Stimulated activated CD4-positive, alpha-beta T cell treated with anti-CD3 and anti-CD28 coated beads, Interleukin-4, amount 100 ng/mL, for 4 hours (primary cell): ENCODE results near the gene IQSEC1.

Experiments used
- DNase-seq, 2 experiments: peaks; one replicate each; pipeline ENCODE4 v3.0.0-alpha.2; 2020

The IQSEC1 gene

DNA sequence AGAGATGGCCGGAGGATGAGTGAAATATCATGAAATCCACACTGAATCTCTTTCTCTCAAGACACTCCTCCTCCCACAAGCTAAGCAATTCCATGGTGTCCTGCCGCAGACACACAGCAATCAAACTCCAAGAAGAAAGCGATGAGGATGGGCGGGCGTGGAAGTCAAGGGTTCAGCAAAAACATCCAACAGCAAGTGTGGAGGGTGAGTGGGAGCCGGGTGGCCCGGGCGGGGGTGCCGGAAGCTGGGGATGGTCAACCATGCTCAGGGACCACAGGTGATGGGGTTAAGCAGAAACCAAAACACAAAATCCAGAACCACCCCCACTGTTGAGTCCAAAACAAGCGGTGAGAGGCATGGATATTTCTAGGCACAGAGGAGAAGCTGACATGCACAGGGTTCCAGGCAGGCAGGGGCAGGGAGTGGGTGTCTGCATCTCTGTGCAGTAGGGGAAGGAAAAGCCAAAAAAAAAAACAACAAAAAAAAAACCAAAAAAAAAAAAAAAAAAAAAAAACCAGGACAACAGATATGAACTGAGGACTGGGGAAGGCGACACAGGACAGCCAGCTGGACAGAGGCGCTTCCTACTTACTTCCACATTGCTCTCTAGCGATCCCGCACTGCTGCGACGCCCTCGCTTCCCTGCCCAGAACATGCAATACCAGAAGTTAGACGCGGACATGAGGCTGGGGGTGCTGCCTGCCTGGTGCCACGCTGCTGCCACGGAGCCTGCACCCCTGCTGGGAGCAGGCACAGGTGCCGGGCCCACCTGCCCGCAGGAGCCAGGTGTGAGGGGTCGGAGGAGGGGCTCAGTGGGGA lies 170.8 kb downstream of the IQSEC1 start:
- no peak for DNase-seq

DNA sequence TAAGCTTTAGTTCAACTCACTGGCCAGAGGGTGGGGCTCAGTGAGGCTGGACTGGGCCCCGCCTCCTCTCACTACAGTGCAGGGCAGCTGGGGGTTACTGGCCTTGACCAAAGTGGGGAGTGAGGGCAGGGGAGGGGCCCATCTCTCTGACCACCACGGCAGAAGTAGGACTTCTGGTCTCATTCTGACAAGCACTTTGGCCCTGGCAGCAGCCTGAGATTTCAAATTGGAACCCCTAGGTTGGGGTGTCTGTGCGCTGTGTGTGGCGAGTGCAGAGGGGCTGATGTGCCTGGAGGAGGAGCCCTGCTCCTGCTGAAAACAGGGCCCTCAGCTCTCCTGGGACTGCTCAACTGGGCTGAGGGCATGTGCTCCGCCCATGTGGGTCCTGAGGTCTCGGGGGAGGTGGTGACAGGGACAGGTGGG lies 171.6 kb downstream of the IQSEC1 start:
- DNase-seq: no peak

DNA sequence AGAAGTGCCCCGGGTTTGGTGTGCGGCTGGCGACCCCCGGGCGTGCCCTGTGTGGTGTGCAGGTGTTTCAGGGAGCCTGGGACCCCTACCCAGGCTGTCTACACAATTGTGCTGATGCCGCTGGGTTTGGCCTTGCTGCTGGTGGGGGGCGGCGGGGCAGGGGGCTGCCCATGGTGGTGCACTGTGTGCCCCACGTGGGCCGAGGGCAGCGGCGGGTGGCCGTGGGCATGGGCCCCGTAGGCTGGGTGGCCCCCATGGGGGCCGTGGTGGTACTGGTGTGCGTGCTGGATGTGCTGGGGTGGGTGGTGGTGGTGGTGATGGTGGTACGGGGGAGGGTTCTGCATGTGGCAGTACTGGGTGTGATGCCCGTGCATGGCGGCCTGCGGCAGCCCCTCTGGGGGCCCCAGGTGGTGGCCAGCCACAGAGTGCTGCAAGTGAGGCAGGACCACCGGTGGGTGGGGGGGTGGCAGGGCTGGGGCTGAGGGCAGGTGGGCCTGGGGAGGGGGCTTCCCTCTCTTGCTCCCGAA lies 172.3 kb downstream of the IQSEC1 start:
- DNase-seq: no peak

DNA sequence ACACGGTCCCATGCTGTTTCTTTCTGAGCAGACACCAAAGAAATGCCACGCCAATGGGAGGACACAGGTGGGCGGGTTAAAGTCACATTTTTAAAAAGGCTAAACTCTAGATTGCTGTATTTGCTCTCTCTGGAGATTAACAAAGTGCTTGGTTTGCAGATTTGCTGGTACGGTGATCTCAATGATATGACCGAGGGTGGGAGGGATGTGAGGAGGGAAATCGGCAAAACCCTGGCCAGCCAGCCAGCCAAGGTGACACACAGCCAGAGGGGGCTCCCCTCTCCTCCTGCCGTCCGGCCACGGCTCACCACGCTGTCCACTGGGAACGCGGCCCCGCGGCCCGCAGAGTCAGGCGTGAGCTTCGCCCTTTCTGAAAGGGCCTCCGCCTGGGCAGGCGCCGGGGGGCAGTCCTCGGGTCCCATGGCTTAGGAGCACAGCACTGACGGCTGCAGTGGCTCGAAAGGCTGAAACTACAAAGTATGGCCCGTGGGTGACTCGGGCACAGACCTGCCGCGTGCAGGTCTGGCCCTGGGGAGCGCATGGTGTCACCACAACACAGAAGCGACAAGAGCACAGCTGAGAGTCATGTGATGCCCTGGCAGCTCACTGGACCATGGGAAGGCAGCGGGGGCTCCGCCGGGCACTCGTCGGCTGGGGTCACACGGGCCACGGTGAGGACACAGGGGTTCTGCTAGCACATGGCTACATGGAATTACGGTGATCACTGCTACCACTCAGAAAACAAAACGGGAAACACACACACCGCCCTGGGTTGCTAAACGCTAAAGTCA lies 174.1 kb downstream of the IQSEC1 start:
- no peak for DNase-seq

DNA sequence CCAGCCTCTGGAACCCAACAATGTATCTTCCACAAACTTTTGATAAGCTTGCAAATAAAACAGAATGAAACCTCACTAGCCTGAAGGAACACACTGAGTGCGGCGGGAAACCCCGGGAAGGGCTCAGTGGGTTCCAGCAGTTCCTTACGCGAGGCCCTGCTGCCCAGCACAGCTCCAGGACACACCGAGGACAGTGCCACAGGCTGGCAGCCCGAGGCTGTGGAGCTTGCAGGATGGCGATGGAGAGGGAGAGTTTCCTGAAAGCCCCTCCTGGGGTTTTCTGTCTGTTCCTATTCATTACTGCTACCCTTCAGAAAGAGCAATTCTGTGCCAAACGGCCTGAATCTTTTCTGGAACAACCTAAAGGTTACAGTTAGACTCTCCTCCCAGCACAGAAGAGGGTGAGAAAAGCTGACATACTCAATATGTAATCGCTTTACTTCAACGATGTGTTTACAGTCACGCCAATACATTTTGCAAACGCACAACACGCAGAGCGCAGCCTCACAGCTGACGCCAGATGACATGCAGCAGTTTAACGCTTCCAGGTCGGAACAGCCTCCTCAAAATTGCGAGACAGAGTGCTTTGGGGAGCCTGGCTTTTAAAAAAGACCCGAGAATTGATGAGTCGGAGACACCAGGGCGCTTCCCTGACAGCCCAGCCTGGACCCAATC lies 174.8 kb downstream of the IQSEC1 start:
- DNase-seq: no peak

DNA sequence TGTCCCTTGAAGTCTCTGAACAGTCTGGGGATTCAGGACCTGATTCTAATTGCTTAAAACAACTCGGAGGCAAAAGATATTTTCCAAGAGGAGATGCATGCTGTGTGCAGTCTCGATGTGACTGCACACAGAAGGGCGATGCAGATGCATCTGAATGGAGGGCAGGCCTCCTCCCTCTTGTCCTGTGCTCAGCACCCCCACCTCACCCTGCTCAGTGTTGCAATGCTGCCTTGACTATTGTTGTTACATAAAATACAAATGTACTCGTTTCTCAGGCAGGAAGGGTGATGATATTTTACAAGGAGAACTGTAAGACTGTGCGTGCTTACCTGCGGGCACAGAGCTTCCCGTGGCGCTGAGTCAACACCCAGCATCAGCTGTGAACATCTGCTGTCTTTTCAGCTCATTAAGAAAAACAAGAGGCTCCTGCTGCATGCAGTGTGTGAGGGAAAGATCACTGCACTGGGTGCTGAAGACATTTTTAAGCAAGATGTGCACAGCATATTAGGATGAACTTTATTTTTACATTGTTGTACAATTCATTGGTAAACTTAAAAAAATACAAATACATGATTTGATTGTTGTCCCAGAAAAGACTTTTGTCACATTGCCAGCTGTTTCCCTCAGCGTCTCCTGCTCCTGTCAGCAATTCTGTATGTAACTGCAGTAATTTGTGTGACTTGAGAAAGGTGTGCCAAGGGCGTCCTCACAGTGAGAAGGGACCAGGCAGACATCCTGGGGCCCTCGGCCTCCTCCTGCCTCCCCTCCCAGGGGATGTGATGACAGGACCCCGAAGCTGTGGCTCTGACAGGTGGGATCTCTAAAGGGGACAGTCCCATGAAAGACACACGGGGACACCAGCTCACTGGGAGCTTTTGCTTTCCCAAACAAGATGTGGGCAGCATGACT lies 175.6 kb downstream of the IQSEC1 start:
- no peak for DNase-seq

DNA sequence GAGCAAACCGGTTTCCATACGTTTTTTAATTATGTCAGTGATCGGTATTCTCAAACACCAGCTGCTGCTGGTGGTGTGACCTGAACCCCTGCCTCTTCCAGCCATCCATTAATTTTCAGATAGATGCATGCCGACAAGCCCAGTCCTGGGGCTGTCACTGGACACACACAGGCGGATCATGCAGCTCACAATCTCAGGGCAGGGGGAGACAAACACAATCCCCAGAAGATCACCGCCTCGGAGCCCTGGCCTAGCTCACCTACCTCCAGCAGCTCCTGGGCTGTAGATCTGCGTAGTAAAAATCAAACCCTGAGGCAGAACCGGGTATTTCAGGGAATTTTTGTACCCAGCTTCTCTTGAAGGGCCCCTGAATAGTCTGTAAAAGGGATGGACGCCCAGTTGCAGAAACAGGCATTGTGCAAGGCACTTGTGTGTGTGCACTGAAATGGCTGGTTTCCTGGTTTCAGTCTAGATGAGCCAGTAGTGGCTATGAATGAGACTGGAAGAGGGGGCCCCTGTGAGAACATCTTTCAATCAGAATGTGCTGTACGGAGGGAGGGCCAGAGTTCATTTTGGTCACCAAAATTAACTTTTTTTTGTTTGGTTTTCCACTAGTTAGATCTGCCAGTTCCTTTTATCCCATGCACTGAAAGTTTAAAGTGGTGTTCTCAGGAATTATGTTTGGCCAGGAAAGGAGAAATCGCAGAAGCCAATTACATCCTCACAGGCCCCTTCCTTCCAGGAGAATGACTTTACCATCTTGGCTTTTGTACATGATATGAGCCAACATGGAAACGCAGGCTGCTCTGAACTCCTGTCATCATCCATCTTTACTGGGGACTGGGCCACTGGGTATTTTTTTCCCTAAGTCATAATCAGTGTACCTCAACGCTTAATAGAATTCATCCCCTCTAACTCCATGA lies 176.9 kb downstream of the IQSEC1 start:
- DNase-seq: no peak

DNA sequence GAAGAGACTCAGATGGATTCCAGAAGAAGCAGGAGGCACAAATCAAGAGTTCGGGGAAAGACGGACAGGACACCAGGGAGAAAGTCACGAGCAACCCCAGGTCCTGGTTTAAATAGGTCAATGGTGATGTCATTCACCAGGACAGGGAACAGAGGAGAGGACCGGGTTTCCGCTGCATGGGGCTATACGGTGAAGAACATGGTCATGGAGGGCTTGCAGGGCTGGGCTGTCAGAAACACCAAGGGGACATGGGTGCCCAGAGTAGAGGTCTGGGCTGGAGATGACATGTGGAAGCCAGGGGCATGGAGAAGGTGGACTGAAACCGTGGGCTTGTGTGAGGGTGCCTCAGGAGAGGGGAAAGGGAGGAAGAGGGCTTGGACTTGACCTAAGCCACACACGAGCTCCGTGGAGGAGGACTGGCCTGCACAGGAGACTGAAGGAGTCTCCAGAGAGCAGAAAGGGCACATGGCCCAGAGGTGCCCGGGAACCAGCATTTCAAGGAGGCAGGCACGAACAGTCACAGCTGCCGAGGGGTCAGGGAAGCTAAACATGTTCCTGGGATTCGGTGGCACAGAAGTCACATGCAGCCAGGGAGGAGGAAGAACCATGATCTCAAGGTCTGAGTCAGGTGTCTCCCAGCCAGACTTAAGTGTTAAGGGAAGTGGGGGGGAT lies 177.7 kb downstream of the IQSEC1 start:
- no peak for DNase-seq

DNA sequence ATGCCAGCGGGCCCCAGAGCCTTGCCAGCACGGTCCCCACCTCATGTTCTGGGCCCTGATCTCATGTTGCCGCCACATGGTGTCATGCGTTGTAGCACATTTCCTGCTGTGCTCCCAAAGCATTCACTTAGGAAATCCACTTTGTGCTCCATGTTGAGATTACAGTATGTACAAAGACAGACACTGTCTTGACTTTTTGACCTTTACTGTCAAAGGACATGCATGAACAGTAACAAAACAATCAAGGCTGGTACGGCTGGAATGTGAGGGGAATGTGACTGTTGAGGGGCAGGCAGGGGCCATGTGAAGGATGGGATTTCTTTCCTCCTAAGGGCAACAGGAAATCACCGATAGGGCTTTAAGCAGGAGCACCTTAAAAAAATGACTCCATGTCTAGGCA lies 178.6 kb downstream of the IQSEC1 start:
- DNase-seq: no peak

DNA sequence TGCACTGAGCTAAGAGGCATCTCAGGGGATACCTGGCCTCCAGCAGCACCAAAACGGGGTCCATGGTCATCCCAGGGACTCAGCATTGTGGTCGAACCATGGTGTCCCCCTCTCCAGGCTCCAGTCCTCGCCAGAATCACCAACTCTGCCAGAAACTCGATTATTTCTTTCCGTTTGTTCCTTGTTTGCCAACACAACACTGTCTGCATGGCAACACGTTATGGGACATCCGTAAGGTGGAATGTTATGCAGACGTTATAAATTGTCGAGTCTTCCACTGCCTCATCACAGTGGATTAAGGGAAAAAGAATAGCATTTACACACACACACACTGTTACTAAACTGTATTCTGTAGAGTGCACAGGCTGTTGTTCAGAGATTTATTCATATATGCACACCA lies 179.4 kb downstream of the IQSEC1 start:
- no peak for DNase-seq

DNA sequence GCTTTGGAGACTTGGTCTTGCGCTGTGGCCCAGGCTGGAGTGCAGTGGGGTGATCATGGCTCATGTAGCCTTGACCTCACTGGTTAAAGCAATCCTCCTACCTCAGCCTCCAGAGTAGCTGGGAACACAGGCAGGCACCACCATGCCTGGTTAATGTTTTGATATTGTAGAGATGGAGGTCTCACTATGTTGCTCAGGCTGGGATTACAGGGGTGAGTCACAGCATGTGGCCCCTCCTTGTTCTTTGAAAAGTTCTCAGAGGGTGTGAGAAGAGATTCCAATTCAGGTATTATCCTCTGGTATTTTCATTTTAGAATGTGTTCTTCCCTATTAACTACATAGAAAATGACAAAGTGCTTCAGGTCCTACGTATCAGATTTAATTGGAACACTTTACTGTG lies 180.0 kb downstream of the IQSEC1 start:
- no peak for DNase-seq

DNA sequence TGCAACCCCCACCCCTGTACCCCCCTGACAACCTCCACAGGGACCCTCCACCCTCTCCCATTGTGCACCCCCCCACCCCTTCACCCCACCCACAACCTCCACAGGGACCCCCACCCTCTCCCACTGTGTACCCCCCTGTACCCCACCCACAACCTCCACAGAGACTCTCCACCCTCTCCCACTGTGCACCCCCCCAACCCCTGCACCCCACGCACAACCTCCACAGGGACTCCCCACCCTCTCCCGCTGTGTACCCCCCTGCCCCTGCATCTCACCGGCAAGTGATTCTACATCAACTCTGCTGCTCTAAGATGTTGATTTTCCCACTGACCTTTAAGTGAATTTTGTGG lies 180.4 kb downstream of the IQSEC1 start:
- no peak for DNase-seq

DNA sequence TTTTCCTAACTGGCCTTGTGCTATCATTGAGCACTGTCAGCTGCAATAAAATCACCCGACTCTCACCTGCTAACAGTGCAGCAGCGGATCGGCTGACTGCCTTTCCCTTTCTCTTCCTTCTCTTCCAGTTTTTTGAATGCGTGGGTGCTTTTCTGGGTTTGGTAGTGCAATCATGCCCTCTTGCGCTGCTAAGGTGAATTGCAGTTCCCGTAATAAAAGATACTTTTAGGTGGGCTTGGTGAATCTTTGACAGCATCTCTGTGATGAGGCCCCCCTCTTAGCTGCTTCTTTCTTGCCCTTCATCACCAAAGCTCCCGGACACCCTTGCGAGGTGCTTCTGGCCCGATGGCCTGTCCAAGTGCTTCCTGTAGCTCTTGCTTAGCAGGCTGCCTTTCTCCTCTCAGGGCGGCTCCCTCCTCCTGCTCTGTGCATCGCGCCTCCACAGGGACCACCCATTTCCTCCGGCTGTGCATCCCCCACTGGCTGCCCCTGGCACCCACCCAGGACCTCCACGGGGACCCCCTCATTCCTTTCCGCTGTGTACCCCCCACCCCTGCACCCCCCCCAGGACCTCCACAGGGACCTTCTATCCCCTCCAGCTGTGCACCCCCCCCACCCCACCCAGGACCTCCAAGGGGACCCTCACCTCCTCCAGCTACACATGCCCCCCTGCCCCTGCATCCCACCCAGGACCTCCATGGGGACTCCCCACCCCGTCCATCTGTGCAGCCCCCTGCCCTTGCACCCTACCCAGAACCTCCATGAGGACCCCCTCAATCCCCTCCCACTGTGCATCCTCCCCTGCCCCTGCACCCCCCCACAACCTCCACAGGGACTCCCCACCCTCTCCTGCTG lies 181.0 kb downstream of the IQSEC1 start:
- DNase-seq: peak; percentile 30 to 36

DNA sequence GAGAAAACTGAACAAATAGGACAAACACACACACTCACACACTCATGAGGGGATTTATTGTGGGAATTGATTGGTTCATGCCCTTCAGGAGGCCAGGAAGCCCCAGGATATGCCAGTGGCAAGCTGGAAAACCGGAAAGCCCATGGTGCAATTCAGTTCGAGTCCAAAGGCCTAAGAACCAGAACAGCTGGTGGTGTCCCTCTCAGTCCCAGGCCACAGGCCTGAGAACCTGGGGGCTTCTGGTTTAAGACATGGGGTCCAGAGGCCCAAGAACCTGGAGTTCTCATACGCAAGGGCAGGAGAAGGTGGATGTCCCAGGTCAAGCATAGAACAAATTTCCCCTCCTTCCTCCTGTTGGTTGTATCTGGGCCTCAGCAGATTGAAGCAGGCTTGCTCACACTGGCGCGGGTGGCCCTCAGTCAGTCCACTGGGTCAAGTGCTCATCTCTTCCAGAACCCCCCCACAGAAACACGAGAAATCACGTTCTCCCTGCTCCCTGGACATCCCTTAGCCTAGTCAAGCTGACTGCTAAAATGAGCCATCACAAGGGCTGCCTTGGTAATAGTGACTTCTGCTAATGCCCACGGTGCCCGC lies 181.7 kb downstream of the IQSEC1 start:
- no peak for DNase-seq

DNA sequence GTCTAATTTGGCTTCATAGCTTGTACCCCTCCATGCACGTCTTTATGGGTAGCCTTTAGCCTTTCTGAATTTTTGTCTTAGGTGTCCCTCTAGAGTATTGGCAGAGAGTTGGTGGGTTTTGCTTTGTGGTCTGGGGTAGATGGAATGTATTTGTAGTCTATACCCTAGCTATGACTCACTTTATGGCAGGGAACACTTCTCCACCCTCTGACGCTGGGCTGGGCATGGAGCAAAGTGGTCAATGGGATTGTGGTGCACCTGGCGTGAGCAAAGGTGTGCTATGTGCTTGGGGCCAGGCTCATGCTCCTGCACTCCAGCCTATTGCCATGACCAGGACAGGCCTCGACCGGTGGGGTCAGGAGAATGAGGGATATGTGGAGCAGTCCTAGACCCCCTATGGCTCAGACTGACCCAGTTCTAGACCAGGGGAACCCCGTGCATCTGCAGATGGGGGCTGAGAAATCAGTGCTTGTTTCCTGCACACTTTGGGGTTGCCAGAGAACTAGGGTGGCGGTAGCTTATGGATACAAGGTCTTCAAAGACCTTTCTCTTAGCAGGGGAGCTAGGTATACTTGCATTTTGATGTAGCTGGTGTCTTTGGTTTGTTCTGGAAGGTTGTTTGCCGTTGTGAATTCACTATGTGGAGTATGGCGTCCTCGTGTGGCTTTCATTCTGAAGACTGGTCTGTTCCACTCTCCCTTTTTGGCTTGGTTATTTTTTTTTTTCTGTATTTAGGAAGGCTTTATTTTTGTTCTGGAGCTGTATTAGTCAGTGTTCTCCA lies 182.4 kb downstream of the IQSEC1 start:
- no peak for DNase-seq

DNA sequence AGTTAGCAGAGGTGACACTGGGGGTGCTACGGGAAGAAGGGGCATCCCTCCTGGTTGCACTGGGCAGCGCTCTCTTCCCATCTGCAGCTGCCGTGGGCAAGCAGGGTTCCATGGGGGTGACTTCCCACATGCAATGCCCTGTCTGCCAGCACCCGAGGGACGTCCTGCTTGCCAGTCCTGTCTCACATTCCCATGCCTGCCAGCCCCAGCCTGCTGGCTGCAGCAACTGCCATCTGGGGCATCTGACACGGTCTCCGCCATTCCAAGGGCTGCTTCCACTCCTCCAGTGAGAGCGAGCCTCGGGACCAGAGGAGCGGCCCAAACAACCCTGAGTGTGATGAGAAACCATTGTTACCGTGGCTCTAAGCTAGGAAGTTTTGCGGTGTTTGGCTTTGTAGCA lies 186.5 kb downstream of the IQSEC1 start:
- DNase-seq: no peak

DNA sequence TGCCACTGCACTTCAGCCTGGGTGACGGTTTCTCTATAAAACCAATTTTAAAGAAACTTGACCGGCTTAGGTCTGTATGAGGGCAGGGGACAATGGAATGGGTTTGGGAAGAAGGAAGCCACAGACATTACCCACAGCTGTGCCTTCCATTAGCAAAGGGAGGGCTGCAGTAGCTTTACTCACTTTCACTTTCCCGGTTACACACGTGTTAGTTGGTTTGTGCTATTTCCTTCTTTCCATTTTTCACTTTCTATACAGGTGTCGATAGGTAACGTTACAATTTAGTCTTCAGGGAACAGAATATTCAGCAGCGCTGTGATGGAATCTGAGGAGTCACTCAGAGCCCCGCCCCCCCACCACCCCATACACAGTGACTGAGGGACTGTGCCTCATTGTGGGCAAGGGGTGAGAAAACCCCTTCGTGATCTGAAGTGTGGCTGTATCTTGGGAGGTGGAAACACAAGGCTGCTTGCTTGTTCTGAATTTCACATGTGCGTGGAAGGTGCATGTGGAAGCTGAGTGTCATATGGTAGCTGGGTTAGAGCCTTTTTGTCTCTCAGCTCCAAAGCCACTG lies 187.0 kb downstream of the IQSEC1 start:
- peak; percentile 20 to 33 for DNase-seq

DNA sequence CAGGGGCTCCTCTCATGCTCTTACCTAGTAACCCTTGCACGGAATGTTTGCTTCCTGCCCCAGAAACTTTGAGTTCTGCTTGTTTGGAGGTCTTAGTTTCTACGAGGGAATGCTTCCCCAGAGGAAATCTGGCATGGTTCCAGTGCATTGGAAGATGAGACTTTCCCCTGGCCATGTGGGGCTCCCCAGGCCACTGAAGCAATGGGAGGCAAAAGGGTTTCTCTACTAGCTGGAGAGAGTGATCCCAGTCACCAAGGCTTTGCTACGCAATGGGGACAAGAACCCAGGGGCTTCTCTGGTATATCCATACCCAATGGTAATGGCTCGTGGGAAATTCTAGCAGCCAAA lies 187.7 kb downstream of the IQSEC1 start:
- DNase-seq: no peak
